Measurements from ENCODE around the gene FAM162A. TPM values are rescaled to one million over a fixed set of nuclear protein-coding genes. Genes with fewer than 3 reads are reported as not detected.

FAM162A gene
- total and polyA plus RNA-seq, 2 donors = 24.2 to 85.1 TPM

DNA sequence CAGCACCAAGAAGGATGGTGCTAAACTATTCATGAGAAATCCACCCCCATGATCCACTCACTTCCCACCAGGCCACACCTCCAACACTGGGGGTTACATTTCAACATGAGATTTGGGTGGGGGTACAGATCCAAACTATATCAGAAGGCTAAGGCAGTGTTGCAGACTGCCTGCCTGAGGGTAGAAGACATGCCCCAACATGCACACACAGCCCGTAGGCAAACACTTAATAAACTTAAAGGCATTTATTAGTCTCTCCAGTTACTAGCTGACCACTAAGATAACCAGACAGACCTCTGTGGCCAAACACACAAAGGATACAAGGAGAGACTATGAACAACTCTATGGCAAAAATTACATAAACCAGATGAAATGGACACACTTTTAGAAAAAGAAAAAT is 10.2 kb downstream of the FAM162A start:
- Histone ChIP-seq H3K36me3 (ENCODE audit: insufficient read depth) (peaks cover 2% of the 10 kb centered on the region), H3K4me3 (ENCODE audit: low read depth, low read length) (no peak overlapping the region), H3K27ac (ENCODE audit: low read depth) (no peak overlapping the region), H3K4me1 (ENCODE audit: insufficient read depth) (no peaks in the 10 kb centered on the region)
- WGBS = 48% methylated on average over 1 of the region's 1 CpG
- no peak for DNase-seq (ENCODE audit: extremely low spot score)

- Histone ChIP-seq H3K27ac (ENCODE audit: low read depth) (no peak overlapping the region), H3K4me3 (ENCODE audit: low read depth, low read length) (no peak overlapping the region), H3K36me3 (ENCODE audit: insufficient read depth) (peaks cover 2% of the 10 kb centered on the region), H3K4me1 (ENCODE audit: insufficient read depth) (no peaks in the 10 kb centered on the region)
- 62% methylated on average over 3 of the region's 3 CpGs for WGBS
- DNase-seq (ENCODE audit: extremely low spot score) = no peak
Observed at GRCh38 chr3:122395582-122395981, 11.6 kb downstream of the FAM162A start.

DNA sequence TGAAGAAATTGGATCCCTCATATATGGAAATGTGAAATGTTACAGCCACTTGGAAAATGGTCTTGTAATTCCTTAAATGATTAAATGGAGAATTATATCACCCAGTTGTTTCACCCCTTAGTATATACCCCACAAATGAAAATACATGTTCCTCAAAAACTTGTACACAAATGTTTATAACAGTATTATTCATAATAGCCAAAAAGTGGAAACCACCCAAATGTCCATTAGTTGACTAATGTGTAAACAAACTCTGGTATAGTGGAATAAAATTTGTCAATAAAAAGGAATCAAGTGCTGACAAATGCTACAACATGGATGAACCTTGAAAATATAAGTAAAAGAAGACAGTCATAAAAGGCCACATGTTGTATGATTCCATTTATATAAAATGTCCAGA is 12.5 kb downstream of the FAM162A start:
- no peaks in the 10 kb centered on the region for H3K4me1 ChIP-seq (ENCODE audit: insufficient read depth)
- no peak overlapping the region for H3K4me3 ChIP-seq (ENCODE audit: low read depth, low read length)
- no peak for DNase-seq (ENCODE audit: extremely low spot score)
- H3K36me3 ChIP-seq (ENCODE audit: insufficient read depth) = peaks cover 2% of the 10 kb centered on the region
- H3K27ac ChIP-seq (ENCODE audit: low read depth) = no peak overlapping the region

DNA sequence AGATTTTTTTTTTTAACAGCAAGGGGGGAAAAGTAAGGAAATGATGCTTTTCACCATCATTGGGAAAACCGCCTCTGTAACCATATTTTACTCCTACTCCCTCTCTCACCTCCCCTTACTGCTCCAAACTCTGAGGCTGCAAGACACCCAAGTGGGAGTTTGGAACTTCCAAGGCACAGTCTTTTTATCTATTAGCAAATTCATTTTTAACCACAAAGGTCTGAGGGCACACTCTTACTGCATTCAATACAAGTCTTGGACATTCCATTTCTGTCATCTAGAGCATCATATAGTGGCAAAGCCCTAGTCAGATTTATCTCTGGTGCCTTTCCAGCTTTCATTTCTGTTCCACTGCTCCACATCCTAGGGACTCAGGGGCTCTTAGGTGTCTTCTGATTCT is 13.2 kb downstream of the FAM162A start:
- WGBS = 96% methylated on average over 1 of the region's 1 CpG
- Histone ChIP-seq H3K4me3 (ENCODE audit: low read depth, low read length) (no peak overlapping the region), H3K27ac (ENCODE audit: low read depth) (no peak overlapping the region), H3K4me1 (ENCODE audit: insufficient read depth) (no peaks in the 10 kb centered on the region), H3K36me3 (ENCODE audit: insufficient read depth) (peaks cover 2% of the 10 kb centered on the region)
- no peak for DNase-seq (ENCODE audit: extremely low spot score)

DNA sequence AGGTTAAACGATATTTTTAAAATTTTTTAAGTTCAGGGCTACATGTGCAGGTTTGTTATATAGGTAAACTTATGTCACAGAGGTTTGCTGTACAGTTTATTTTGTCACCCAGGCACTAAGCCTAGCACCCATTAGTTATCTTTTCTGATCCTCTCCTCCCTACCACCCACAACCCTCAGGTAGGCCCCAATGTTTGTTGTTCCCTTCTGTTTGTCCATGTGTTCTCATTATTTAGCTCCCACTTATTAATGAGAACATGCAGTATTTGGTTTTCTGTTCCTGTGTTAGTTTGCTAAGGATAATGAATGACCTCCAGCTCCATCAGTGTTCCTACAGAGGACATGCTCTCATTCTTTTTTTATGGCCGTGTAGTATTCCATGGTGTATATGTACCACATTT is 14.9 kb downstream of the FAM162A start:
- no peak for DNase-seq (ENCODE audit: extremely low spot score)
- Histone ChIP-seq H3K4me1 (ENCODE audit: insufficient read depth) (no peaks in the 10 kb centered on the region), H3K27ac (ENCODE audit: low read depth) (no peak overlapping the region), H3K4me3 (ENCODE audit: low read depth, low read length) (no peak overlapping the region), H3K36me3 (ENCODE audit: insufficient read depth) (peaks cover 5% of the 10 kb centered on the region)
- WGBS = 94% methylated on average over 2 of the region's 2 CpGs

DNA sequence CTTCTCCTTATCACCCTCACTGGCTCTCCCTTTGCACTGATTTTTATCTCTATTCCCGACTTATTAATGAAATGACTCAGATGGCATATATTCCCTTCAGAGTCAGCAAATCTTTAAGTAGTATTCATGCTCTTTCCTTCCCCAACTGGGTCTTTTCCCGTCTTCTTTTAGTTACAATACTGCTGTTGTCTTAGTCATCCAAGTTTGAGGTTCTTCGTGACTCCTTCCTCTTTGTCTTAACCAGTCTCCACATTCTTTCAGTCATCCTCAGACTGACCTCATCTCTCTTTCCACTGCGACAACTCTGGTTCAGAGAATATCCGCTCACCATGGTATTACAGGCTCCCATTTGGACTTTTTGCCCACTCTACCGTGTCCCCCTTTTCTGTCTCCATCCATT is 19.5 kb downstream of the FAM162A start:
- no peak for DNase-seq (ENCODE audit: extremely low spot score)
- Histone ChIP-seq H3K27ac (ENCODE audit: low read depth) (no peak overlapping the region), H3K4me3 (ENCODE audit: low read depth, low read length) (no peak overlapping the region), H3K36me3 (ENCODE audit: insufficient read depth) (peaks cover 5% of the 10 kb centered on the region), H3K4me1 (ENCODE audit: insufficient read depth) (no peaks in the 10 kb centered on the region)
- 66% methylated on average over 6 of the region's 6 CpGs for WGBS

GRCh38 chr3:122405015-122405414 is 21.0 kb downstream of the FAM162A start:
- Histone ChIP-seq H3K27ac (ENCODE audit: low read depth) (no peak overlapping the region), H3K36me3 (ENCODE audit: insufficient read depth) (peaks cover 6% of the 10 kb centered on the region), H3K4me1 (ENCODE audit: insufficient read depth) (no peaks in the 10 kb centered on the region), H3K4me3 (ENCODE audit: low read depth, low read length) (no peak overlapping the region)
- 63% methylated on average over 3 of the region's 3 CpGs for WGBS
- no peak for DNase-seq (ENCODE audit: extremely low spot score)

DNA sequence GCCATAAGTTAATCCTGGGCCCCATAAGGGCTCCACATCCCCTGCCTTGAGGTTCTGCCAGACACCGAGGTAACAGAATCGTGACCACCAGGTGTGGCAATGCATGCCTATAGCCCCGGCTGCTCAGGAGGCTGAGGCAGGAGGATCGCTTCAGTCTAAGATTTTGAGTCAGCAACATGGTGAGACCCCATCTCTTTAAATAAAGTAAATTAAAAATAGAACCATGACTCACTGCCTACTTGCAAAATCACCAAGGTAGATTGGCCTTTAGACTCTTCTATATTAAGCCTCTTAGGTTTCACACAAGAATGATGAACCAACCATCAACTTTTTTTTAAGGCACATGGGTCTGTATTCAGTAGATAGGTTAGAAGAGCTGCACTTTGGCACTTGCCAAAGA is 22.2 kb downstream of the FAM162A start:
- WGBS = 96% methylated on average over 4 of the region's 4 CpGs
- no peak for DNase-seq (ENCODE audit: extremely low spot score)
- H3K27ac ChIP-seq (ENCODE audit: low read depth) = no peak overlapping the region
- no peaks in the 10 kb centered on the region for H3K4me1 ChIP-seq (ENCODE audit: insufficient read depth)
- H3K36me3 ChIP-seq (ENCODE audit: insufficient read depth) = peaks cover 8% of the 10 kb centered on the region
- no peak overlapping the region for H3K4me3 ChIP-seq (ENCODE audit: low read depth, low read length)

DNA sequence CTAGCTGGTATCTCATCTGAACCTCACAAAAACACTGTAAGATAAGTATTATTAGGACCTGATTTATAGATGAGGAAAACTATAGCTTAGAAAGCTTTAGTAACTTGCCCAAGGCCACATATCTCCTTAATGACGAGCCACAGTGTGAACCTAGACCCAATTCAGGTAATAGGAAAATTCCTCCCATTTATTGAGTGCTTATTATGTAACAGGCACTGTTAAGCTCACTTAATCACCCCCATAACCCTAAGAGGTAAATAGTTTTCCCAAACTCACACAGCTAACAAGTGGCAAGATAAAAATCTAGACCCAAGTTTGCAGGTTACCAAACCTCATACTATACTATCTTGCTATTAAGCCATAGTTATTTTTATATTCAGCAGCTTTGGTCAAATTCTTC is 24.0 kb downstream of the FAM162A start:
- H3K4me1 ChIP-seq (ENCODE audit: insufficient read depth) = no peaks in the 10 kb centered on the region
- no peak overlapping the region for H3K27ac ChIP-seq (ENCODE audit: low read depth)
- WGBS = 93% methylated on average over 1 of the region's 1 CpG
- H3K4me3 ChIP-seq (ENCODE audit: low read depth, low read length) = no peak overlapping the region
- H3K36me3 ChIP-seq (ENCODE audit: insufficient read depth) = peaks cover 8% of the 10 kb centered on the region
- DNase-seq (ENCODE audit: extremely low spot score) = no peak

DNA sequence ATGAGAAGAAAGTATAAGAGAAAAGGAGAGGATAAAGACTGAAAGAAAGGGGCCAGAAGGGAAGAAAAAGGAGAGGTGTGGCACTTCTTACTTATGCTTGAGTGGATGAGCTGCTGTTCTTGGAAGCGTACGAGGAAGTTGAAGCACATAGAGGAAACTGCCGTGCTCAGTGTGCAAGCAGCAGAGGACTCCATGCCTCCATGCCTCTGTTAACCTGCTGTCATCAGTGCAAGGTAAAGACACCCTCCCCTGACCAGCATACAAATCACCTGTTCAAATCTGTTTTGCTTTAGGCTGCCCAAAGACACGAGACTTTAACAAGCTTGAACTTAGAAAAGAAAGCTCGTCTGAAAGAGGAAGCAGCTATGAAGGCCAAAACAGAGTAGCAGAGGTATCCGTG is 25.5 kb downstream of the FAM162A start:
- no peaks in the 10 kb centered on the region for H3K4me1 ChIP-seq (ENCODE audit: insufficient read depth)
- DNase-seq (ENCODE audit: extremely low spot score) = no peak
- H3K4me3 ChIP-seq (ENCODE audit: low read depth, low read length) = no peak overlapping the region
- H3K27ac ChIP-seq (ENCODE audit: low read depth) = no peak overlapping the region
- 80% methylated on average over 6 of the region's 6 CpGs for WGBS
- peaks cover 5% of the 10 kb centered on the region for H3K36me3 ChIP-seq (ENCODE audit: insufficient read depth)

- WGBS = 80% methylated on average over 4 of the region's 4 CpGs
- Histone ChIP-seq H3K27ac (ENCODE audit: low read depth) (no peak overlapping the region), H3K4me3 (ENCODE audit: low read depth, low read length) (no peak overlapping the region), H3K36me3 (ENCODE audit: insufficient read depth) (peaks cover 5% of the 10 kb centered on the region), H3K4me1 (ENCODE audit: insufficient read depth) (no peaks in the 10 kb centered on the region)
- no peak for DNase-seq (ENCODE audit: extremely low spot score)
Observed at GRCh38 chr3:122410111-122410510, 26.1 kb downstream of the FAM162A start.

DNA sequence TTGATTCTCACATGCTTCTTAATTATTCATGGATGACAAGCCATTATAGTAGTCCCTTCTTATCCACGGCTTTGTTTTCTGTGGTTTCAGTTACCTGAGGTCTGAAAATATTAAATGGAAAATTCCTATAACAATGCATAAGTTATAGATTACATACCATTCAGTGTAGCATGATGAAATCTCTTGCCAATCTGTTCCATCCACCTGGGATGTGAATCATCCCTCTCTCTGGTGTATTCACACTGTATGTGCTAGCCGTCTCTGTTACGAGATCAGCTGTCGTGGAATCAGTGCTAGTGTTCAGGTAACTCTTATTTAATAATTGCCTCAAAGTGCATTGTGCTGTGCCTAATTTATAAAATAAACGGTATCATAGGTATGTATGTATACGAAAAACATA is 26.7 kb downstream of the FAM162A start:
- H3K4me3 ChIP-seq (ENCODE audit: low read depth, low read length) = no peak overlapping the region
- no peak for DNase-seq (ENCODE audit: extremely low spot score)
- 91% methylated on average over 6 of the region's 6 CpGs for WGBS
- H3K4me1 ChIP-seq (ENCODE audit: insufficient read depth) = no peaks in the 10 kb centered on the region
- peaks cover 5% of the 10 kb centered on the region for H3K36me3 ChIP-seq (ENCODE audit: insufficient read depth)
- no peak overlapping the region for H3K27ac ChIP-seq (ENCODE audit: low read depth)

- no peak overlapping the region for H3K27ac ChIP-seq (ENCODE audit: low read depth)
- WGBS = 75% methylated on average over 3 of the region's 3 CpGs
- no peak overlapping the region for H3K4me3 ChIP-seq (ENCODE audit: low read depth, low read length)
- peaks cover 2% of the 10 kb centered on the region for H3K4me1 ChIP-seq (ENCODE audit: insufficient read depth)
- peaks cover 3% of the 10 kb centered on the region for H3K36me3 ChIP-seq (ENCODE audit: insufficient read depth)
- DNase-seq (ENCODE audit: extremely low spot score) = no peak
Observed at GRCh38 chr3:122414391-122414790, 30.4 kb downstream of the FAM162A start.

GRCh38 chr3:122415104-122415744 is 31.2 kb downstream of the FAM162A start:
- no peaks in the 10 kb centered on the region for H3K36me3 ChIP-seq (ENCODE audit: insufficient read depth)
- peak; percentile 17 for DNase-seq (ENCODE audit: extremely low spot score)
- peak overlapping the region; percentile 64 for H3K4me3 ChIP-seq (ENCODE audit: low read depth, low read length)
- peaks cover 2% of the 10 kb centered on the region for H3K4me1 ChIP-seq (ENCODE audit: insufficient read depth)
- WGBS = 20% methylated on average over 10 of the region's 10 CpGs
- peak overlapping the region; percentile 63 for H3K27ac ChIP-seq (ENCODE audit: low read depth)
